CD4-positive, alpha-beta T cell treated with Interleukin-15 for 1 hour (primary cell): ENCODE data around the gene BBX.

Experiments used
- DNase-seq: peaks from one replicate; pipeline ENCODE4 v3.0.0-alpha.2; 2020

The BBX gene

DNA sequence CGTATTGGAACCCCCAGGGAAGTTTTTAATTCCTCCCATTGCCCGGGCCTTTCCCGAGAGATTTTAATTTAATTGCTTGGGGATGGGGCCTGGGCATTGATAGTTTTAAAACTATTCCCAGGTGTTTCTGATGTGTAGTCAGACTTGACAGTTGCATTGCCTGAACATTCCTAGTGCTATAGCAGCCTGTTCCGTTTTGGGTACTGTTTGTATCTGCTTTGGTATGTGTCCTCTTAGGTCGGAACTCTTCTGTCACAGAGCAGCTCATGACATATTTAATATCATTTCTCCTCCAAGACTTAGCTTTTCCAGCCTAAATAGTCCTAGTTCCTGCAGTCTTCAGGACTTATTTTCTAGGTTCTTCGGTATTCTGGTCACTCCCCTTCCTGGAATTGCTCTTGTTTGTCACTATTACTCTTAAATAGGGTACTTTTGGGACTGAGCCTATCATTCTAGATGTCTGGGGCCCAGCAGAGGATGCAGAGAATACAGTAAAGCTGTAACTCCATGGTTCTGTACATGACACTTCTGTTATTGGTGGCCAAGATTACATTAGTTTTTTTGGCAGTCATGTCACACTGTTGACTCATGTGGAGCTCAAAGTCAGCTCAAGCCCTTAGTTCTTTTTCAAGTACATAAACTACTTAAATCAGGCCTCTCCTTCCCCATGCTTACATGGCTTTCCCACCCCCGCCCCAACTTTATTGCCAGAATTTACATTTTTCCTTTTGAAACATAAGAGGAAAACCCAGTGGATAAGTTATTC, 81.5 kb downstream of the BBX start:
- no peak for DNase-seq

DNA sequence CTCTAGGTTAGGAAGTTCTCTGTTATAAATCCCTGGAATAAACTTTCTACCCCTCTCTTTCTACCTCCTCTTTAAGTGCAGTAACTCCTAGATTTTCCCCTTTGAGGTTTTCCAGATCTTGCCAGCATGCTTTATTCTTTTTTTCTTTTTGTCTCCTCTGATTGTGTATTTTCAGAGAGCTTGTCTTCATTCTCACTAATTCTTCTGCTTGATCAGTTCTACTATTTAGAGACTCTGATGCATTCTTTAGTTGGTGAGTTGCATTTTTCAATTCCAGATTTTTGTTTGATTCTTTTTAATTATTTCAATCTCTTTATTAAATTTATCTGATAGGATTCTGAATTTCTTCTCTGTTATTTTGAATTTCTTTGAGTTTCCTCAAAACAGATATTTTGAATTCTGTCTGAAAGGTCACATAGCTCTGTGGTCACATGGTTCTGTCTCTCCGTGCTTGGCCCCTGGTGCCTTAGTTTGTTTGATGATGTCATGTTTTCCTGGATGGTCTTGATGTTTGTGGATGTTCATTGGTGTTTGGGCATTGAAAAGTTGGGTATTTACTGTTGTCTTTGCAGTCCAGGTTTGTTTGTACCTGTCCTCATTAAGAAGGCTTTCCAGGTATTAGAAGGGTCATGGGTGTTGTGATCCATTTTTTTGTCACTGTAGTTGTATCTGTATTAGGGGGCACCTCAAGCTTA, 89.2 kb downstream of the BBX start:
- no peak for DNase-seq

DNA sequence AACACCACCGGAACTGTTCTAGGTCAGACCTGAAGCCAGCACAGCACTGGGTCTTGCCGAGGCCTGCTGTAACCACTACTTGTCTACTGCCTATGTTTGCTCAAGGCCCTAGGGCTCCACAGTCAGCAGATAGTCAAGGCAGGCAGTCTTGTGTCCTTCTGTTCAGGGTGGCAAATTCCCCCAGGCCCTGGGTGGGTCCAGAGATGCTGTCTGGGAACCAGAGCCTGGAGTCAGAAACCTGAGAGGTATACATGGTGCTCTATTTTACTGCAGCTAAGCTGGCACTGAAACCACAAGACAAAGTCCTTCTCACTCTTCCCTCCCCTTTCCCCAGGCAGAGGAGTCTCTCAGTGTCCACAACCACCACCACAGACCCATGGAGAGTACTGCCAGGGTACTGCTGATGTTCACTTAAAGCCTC, 89.9 kb downstream of the BBX start:
- DNase-seq, result no peak

- DNase-seq, result no peak
Measured at GRCh38 chr3:107619549-107619948, 96.8 kb downstream of the BBX start.

DNA sequence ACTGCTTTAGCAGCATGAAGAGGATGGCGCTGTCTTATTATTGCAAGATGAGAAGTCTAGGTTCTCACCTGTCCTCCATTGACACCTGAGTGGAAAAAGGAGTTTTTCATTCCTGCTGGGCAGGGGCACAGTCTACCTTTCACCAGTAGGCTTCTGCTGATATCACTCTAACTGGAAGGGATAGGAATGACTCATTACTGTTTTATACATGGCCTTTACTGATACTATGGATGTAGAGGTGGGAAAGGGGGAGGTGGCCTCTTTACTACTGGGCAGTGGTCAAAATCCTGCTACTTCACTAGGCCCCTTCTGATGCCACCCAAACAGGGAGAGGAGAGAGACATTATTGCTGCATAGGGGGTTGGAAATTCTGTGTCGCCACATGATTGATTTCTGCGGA, 97.8 kb downstream of the BBX start:
- DNase-seq, result no peak

DNA sequence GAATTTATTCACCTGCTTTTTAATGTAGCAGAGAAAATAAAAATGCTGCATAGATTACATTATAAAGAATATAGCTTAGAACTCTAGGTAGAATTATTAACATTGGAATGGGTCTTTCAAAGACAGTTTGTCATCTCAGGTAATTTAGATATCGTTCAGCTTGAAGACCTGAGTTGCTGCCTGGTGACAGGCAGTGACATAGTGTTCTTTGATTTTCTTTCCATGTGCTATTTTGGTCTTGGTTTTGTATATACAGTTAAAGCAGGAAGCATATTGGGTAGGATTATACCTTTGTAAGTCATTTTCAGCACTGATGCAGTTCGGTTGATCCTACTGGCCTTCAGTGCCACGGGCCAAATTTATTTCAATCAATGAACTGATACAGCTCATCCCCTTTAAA, 98.7 kb downstream of the BBX start:
- DNase-seq, result no peak

DNA sequence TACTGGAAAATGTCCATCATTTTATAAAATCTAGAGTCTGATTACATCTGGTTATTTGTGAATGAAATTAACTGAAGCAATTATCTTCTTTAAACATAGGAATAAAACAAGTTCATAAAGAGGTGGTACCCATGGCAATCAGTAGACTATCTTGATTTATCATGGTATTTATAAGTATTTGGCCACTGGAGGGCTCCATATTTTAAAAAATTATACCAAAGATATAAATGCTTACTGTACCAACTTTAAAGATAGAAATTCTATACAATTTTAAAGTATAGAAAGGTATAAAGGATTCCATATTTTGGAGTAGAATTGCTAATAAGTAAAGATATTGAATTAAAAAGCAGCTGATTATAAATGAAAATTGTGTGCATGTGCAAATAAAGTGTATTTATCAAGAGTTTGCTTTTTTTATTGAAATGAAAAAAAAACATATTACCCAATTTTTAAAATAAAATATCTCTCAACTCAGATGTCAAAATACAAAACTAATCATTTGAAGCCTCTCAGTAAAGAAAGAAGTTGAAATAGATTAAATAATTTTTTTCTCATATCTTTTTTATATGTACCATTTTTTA, 105.3 kb downstream of the BBX start:
- DNase-seq, result no peak

- no peak for DNase-seq
Measured at GRCh38 chr3:107629566-107629965, 106.8 kb downstream of the BBX start.

- no peak for DNase-seq
Measured at GRCh38 chr3:107630779-107631178, 108.0 kb downstream of the BBX start.

GRCh38 chr3:107632576-107632975, 109.8 kb downstream of the BBX start:
- DNase-seq, result no peak

DNA sequence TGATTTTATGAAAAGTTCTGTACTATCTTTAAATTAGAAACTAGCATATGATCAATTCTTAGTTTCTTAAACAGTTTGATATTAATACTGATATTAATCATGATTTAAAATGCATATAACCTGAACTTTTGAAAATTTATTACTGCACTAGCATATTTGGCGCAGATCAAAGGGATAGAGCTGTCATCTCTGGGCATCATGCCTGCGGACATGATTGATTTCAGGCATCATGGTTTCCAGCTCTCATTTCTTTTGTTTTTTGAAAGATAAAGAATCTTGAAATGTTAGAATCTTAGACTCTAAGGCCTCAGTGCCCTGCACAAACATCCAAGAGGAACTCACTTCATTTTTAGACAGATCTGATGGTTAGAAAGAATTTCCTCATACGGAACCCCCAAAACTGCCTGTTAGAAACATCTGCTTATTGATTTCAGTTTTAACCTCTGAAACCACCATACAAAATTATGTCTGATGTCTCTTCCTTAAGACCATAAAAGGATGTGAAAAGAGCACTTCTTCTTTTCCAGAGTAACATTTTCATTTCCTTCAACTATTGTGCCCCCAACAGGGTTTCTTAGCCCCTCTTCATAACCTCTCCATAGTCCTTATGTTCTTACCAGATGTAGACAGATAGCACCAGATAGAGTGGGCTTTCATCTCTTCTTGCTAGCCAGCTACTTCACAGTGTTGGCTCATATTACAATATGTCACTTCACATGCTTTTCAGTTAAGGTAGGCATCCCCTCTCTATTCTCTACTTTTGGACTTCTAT, 110.8 kb downstream of the BBX start:
- no peak for DNase-seq

DNA sequence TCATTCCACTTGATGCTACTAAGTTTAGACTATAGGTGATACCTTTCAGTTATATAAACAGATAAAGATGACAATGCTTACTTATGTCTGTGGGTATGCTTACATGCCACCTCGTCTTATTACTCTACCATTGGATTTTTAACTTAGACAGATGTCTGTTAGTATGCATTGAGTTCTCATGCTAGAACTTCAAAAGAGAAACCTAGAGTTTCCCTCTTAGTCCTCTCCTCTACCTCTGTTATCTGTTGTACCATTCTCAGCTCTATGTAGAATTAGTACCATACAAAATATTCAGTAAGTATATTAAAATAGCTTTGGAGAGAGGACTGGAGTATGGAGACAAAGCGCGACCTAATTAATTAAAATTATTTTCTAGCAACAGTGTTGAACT, 111.3 kb downstream of the BBX start:
- no peak for DNase-seq

DNA sequence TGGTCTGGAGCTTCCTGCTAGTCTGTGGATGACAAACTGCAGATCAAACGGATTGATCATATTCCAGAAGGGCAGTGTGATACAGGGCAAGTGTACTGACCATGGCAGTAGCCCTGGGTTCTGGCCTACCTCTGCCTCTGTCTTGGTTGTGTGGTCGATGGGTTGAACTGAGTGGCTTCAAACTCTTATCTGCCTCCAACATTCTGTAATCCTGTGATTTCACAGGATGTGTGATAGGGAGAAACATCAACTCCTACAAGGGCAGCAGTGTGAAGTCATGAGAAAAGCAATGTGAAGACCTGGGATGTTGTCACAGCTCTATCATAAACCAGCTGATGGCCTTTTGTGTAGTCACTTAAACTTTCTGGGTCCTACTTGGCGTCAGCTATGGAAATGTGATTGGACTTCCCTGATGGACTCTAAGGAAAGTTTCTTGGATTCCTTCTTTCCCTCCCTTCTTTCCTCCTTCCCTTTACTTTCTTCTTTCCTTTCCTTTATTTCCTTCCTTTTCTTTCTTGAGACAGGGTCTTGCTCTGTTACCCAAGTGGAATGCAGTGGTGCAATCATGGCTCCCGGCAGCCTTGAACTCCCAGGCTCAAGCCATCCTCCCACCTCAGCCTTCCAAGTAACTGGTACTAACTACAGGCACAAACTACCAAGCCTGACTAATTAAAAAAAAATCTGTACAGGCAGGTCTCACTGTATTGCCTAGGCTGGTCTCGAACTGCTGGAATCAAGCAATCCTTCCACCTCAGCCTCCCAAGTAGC, 114.8 kb downstream of the BBX start:
- no peak for DNase-seq

GRCh38 chr3:107641572-107642307, 119.0 kb downstream of the BBX start:
- no peak for DNase-seq

DNA sequence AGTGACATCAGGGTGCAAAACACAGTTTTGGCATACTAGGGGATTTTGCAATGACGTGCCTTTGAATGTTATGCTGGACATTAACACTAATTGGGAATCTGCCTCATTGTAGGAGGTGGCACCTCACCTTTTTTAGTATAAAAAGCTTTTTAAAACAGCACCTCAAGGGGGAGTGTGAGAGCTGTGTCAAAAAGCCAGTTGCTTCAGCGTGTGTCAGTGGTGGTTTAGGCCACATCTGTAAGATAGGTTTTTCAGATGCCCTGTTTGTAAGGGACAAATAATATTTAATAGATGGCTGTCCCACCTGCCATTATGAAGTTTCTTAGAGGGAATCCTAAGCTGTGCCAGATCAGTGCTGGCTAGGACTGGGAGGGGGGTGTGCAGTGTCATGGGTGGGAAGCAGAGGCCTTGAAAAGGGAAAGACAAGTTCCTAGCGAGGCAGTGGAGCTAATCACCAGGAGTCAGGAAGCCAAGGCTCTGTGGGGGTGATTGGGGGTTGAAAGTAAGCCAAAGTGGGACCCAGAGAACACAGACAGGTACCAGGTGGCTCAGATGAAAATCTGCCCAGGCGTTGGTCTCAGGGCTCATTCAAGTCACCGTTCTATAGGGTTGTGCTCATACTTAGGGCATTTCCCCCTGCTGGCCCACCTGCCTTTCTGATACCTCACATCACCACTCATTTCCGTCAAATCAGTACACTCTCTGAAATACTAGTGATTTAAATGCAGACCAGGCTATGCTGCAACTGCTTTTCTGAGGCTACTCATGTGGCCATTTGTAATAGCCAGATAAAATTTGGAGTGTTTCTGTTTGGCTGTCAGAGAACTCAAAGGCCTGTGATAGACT, 120.5 kb downstream of the BBX start:
- DNase-seq, result no peak

DNA sequence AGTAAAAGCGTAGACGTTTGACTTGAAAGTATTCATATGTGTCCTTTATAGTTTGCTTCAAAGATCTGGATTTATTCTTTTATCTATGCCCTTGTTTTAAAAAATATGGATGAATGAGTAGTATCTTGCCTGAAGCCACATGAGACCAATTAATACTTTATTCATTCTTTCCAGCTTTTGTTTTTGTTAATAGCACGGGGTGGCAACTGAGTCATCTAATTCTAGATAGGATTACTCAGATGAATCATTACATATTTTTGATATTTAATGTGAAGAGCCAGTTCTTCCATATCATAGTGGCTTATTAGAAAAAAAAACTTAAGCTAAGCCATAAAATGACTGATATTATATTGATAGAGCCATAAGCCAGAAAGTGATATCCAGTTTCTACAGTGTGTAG, 121.9 kb downstream of the BBX start:
- no peak for DNase-seq

GRCh38 chr3:107650788-107651187, 128.0 kb downstream of the BBX start:
- no peak for DNase-seq

GRCh38 chr3:107651782-107652181, 129.0 kb downstream of the BBX start:
- DNase-seq, result no peak

GRCh38 chr3:107654218-107654617, 131.5 kb downstream of the BBX start:
- no peak for DNase-seq

DNA sequence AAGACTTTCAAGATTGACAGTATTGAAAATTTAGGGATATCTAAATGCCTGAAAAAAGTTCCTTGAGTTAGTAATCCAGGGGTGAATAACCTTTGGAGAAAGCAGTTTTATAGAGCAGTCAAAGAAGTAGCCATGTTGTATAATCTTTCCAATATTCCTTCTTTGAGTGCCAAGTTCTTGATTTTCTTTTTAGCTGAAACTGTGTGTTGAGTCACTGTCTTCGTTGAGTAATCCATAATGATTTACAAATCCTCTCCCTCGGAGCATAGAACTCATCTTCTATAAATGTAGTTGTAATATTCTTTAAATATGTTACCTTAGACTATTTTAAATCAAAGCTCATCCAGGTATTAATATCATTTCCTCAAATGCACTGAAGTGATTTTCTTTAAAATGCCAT, 135.2 kb downstream of the BBX start:
- no peak for DNase-seq
